Lower leg skin (tissue), 3 donors: ENCODE data around the gene KIAA1671.

ENCODE experiments used
- CTCF ChIP-seq, 3 donors: fragments of 450-650 bp; IDR thresholded peaks; one replicate each; pipeline ENCODE4 v1.5.1; 2016; ENCODE audit warnings: antibody characterized with exemption in 3 of 3, mild to moderate bottlenecking in 3 of 3, moderate library complexity in 2 of 3
- POLR2A ChIP-seq, 2 donors: fragments of 450-650 bp; IDR thresholded peaks; one replicate each; pipeline ENCODE4 v1.6.1; 2016 to 2017; ENCODE audit warnings: antibody characterized with exemption in 2 of 2, mild to moderate bottlenecking in 1 of 2, moderate library complexity in 1 of 2

GRCh38 chr22:25192406-25192805, 239.9 kb downstream of the KIAA1671 start:
- TF ChIP-seq CTCF (IDR thresholded peaks at IDR 0.05): no peak
- no peak for TF ChIP-seq POLR2A (IDR thresholded peaks at IDR 0.05)
